GM18502 (cell line): ENCODE data around the gene ARRB1.
A peak's percentile ranks its signal among the peaks of the same experiment; 100 is the strongest.

ENCODE experiments used
- ATAC-seq: cut with Tn5 transposase; IDR thresholded peaks from one replicate; pipeline ENCODE4 v1.9.1; 2021; ENCODE audit warnings: mild to moderate bottlenecking; ENCODE audit not compliant: unreplicated experiment, poor library complexity

ARRB1 gene

DNA sequence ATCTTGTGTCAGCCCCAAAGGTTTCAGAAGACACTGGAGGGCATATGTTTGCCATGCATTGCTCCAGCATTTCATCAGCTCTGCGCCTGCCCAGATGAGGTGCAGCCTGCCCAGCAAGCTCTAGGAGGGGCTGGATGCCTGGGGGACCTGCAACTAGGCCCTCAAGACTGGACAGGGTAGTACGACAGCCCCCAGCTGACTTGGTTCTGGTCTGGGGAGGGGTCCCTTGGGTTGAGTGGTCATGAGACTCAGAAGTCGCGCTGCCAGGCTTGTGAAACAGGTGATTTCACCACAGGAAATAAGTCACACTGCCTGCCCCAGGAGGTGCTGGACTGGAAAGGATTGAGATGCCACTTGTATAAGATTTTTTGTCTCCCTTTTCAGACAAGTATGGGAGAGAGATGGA is 87.5 kb downstream of the ARRB1 start:
- no peak for ATAC-seq

DNA sequence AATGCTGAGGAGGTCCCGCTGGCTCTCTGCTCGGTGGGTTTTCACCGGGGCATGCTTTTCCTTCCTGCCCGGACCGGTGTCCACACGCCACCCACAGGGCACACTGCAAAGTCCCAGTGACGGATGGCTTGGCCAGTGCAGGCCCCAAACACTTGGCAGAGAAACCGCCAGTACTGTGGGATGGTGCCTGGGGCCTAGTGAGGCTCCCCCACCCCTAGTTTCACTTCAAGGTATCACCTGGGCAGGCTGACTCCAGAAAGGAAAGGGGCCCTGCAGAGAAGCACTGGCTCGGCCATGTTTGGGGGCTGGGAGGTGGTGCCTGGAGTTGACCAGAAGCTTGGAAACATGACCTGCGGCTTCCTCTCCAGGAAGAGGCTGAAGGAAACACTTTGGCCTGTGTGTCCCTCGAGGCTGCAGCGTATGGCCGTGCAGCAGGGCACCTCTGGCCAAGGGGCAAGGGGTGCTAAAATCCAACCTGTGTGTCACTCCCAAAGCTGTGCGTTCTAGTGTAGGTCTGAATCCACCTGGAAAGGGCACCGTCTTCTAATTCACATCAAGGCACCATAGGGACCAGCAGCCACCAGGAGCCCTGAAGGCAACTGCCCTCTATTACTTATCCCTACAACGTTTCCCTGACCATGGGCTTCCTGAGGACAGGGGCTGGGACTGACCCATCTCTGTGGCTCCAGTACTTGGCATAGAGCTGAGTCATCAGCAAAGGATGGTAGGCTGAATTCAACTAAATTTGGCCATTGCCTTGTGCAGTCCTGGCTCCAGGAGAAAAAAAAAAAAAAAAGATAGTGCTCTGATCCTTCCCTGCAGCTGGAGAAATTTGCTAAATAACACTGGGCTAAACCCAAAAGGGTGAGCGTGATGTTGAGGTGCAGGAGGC is 88.3 kb downstream of the ARRB1 start:
- no peak for ATAC-seq

DNA sequence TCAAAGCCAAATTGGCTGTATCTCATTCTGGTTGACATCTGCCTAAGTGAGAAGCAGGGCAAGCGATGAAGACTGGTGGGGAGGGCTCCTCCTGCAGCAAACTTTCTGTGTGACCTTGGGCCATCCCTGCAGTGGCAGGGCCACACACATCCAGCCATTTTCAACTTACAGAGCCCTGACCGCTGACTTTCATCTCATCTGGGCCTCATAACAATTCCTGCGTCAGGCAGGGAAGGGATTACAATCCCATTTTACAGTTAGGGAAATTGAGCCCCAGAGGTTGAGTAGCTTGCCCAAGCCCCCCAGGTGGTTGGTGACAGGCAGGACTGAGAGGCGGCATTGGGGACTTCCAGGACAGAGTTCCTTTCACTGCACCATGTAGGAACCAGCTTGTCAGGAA is 89.0 kb downstream of the ARRB1 start:
- ATAC-seq: no peak

GRCh38 chr11:75261902-75262361 is 89.5 kb downstream of the ARRB1 start:
- ATAC-seq: no peak

DNA sequence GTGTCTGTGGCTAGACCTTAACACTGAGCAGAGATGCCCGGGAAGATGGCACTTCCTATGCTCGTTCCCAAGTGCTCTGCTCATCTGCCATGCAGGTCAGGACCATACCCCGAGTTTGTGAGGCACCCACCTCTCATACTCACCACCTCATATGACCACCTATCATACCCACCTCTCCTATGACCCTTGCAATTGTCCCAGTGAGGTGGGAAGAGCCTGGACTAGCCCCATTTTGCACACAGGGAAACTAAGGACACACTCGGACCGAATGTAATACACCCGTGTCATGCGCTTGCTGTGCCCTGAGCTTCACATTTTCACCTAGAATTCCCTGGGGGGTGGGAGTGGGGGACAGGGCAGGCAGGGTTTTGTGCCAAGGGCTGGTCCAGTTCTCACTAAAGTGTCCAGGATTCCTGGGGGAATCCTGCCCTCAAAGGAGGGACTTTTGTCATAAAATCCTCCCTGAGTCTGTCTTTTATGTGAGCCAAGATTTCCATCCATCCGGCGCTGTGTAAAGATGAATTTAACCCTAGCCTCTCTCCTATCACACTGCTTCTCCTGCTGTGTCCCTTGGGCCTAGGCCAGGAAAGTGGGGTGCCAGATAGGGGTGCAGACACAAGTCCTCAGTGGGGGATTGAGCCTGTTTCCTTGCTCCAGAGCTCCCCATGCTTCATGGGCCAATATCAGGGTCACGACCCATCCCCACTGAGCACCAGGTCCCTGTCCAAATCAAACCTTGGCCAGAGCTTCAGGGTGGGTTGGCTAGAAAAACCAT is 90.9 kb downstream of the ARRB1 start:
- ATAC-seq: no peak

- ATAC-seq: no peak
Observed at GRCh38 chr11:75254326-75254725, 97.1 kb downstream of the ARRB1 start.

DNA sequence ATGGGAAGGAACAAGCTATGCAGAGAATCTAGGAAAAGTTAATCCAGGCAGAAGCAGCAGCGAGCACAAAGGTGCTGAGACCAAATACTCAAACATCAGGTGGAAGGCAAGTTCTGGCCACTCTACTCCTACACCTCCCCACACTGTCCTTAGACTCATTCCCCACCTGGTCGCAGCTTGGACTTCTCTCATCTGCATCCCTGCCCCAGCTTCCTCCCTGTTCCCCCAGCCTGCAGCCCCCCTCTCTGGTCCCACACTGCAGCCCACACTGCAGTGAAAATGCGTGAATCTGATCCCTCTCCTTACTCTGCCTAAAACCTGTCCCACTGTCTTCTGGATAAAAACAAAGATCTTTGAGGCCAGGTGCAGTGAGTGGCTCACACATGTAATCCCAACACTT is 101.8 kb downstream of the ARRB1 start:
- ATAC-seq: no peak

DNA sequence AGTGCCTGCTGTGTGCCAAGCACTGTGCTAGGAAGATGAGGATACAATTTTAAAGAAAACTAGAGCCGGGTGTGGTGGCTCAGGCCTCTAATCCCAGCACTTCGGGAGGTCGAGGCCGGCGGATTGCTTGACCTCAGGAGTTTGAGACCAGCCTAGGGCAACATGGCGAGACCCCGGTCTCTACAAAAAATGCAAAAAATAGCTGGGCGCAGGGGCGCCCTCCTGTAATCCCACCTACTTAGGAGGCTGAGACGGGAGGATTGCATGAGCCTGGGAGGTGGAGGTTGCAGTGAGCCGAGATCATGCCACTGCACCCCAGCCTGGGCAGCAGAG is 102.6 kb downstream of the ARRB1 start:
- ATAC-seq: no peak

DNA sequence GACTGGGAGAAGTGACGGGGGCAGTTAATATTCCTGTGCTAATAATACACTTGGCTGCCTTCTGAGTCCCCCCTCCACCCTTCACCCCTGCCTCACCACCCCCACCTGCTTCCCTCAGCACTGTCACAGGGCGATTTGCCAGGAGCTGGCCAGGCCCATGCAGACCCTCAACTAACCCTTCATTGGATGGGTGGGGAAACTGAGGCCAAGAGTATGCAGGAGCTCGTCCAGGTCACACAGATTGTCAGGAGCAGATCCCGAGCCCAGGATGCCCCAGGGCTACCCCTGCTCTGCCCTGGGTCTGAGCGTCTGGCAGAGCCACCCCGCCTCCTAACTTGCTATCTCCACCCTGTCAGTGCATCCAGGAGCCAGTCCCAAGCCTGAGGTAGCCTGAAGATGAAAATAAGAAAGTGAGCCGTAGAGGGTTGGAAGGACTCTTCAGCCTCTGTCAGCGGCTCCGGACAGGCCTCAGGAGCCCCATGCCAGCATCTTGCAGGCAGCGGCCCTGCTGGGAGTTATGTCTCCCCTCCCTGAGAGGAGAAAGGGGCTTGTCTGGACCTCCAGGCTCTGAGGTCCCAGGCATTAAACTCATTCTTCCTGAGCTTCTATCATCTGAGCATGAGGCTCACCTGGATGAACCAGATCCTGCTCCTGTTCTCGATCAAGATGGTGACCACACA is 104.7 kb downstream of the ARRB1 start:
- ATAC-seq: no peak

DNA sequence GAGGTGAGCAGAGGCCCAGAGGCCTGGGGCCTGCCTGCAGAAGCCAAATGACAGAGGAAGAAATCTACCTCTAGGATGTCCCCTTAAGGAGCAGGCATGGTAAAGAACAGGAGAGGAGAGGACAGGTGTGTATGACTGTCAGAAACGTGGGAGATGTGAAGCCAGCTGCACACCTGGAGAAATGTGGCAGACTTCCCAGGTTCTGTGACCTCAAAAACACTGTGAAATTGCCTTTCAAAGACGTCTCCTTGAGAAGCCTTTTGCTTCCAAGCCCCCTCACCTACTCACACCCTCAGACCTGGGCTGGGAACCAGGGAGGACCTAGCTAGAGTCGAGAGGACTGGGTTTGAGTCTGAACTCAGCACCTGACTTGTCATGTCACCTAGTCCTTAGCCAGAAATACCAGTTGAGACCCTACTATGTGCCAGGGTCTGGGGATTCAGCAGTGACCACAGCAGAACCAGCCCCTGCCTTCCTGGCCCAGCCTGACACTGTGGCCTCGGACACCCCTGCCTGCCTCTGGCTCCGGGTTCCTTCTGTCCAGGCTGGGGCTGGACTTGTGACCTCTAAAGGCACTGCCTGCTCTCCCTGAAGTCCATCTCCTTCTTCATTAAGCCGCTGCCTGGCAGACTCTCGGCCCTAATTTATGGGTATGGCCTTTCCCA is 105.3 kb downstream of the ARRB1 start:
- ATAC-seq: no peak

DNA sequence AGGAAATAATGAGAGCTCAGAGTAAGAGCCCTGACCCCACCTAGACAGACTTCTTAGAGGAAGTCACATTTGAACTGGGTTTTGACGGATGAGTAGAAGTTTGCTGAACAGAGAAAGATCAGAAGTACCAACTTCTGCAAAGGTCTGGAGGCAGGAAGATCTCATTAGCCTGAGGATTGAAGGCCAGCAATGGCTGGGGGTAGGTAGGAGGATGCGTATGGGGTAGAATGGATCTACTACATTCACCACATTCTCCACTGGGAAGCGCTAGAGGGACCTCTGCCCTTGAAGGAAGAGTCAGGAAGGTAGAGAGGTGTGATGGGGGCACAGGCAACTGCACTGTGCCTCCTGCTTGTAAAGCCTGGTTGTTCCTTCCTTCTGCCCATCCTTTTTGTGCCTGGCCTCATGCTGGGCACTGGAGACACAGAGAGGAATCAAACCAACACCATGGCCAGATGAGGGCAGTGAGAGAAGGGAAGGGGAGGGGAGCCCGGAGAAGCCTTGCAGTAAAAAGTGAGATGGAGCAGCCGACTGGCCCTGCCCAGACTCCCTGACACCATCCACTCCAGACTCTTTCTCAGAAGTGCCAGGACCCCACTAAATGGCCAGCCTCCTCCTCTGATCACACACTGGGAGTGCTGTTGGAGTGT is 106.0 kb downstream of the ARRB1 start:
- no peak for ATAC-seq

DNA sequence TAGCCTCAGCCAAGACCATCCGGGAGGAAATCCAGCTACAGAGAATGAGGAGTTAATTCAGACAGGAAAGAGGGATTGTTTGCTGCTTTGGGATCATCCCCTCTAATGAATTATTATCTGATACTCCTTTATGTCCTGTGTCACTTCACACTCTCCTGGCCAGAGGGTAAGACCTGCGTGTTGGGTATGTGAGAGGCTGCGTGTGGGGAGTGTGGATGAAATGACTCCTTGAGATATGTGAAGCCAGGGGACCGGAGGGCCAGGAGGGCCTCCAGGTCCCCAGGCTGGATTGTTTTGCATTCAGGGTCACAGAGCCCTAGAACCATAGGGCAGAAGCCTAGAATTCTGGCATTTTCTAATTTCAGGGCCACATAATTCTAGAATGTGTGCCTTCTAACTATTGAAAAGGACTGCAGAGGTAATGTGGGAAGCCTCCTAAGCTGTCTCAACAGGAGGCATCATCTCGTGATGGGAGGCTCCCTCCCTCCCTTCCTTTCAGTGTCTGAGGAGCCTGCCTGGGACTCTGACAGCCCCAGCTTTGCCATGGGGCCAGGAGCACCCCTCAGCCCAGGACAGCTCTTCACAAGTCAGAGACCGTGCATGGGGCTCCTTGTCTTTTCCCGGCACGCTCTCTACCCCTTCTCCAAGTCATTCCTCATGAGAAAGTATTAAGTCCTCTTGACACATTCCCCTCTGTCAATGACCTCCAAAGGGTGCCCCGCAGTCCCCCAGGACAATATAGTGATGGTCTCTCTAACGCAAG is 107.2 kb downstream of the ARRB1 start:
- no peak for ATAC-seq

DNA sequence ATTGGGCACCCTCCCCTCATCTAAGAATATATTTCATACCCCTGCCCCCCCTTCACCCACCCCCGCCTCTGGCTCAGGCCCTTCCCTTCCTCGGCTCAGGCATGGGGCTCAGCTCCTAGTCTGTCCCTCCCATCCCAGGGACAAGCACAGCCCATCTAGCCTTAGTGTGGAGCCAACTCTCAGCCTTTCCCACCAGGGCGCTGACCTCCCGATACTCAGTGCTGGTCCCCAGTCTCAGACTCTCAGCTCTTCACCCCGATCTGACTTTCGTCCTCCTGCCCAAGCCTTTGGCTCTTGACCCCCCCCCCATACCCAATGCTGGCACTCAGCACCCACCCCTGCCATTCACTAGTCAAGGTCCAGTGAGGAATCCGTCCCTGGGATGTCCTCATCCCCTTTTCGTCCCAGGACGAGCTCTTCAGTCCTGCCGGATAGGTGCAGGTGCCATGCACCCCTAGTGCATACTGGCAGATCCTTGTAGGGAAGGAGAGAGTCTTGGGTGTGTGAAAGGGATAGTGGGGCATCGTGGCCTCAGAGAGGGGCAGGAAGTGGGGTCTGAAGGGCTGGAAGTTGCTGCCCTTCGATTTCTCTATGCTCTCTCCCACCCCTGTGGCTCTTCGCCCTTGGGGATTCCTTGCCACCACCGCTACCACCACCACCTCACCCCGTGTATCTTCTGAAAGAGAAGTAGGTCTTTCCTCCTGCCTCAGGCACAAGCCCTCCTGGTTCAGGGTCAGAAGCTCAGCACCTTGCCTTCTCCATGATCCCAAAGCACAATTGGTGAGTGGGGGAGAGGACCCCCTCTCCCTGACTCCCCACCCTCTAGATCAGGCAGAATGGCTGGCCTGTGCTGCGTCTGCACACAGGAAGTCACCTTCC is 108.5 kb downstream of the ARRB1 start:
- no peak for ATAC-seq

GRCh38 chr11:75241906-75242644 is 109.4 kb downstream of the ARRB1 start:
- ATAC-seq: peak; percentile 25

- ATAC-seq: peak; percentile 85
Observed at GRCh38 chr11:75241036-75241905, 110.2 kb downstream of the ARRB1 start.

- no peak for ATAC-seq
Observed at GRCh38 chr11:75240311-75241035, 111.0 kb downstream of the ARRB1 start, which contains the start of gene TPBGL. TSS of gene TPBGL (plus strand) at chr11:75240774. CDS start at chr11:75241050, 276 bp downstream.
